GDM1 (cell line): ENCODE measurements around the gene CIDEB.

Experiments used
- DNase-seq: peaks from one replicate; lab custom pipeline; 2025; lab: John Stamatoyannopoulos, UW

CIDEB gene

DNA sequence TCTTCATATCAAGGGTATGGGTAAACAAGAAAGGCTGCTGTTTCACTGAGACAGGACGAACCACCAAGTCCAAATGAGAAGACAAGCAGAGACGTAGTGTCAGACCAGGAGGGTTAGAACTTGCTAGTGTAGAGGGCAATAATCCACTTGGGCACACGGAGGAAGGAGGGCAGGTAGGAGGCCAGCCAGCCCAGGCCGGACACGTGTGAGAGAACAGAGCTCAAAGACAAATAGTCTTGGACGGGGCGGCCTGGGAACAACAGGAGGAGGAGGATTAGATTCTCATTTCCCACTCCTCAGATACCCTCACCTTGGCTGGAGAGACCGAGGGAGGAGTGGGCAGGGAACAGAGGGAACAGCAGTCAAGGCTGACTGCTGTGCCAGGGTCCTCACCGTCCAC, 17.0 kb downstream of the CIDEB start:
- DNase-seq: no peak

DNA sequence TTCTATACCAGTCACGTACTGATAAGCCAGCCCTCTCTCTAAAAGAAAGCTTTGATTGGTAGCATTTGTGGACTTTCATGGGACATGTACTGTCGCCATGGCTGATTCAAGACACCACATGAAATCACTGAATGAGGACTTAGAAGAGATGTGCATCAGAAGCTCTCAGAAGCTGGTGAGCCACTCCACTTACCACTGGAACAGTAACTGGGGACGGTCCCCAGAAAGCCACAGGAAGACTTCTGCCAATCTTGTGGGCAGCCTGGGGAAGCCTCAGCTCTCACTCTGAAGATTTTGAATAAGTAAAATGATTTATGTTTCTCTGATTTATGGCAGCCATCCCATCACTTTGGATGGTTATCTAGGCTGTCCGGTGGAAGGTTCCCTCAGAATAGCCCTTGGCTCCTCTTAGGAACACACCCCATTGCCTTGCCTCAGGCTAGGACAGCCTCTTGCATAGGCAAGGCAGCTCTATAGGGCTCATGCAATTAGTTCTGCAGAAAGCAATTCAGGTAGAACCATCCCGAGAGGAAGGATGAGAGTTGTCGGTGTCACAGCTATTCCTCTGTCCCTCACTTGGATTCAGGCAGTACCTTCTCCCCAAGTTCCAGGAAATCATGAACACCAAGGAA, 18.0 kb downstream of the CIDEB start:
- DNase-seq: no peak

DNA sequence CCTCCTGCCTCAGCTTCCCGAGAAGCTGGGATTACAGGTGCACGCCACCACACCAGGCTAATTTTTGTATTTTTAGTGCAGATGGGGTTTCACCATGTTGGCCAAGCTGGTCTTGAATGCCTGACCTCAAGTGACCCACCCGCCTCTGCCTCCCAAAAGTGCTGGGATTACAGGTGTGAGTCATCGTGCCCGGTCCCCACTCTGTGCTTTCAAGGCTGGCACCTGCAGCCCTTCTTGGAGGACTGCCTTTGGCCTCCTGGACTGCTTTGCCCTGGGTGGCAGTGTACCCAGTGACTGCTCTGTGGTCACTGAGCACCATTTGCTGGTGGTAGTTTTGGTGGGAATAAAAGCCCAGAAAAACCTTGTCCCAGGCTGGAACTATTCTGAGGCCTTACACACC, 20.8 kb downstream of the CIDEB start:
- no peak for DNase-seq

DNA sequence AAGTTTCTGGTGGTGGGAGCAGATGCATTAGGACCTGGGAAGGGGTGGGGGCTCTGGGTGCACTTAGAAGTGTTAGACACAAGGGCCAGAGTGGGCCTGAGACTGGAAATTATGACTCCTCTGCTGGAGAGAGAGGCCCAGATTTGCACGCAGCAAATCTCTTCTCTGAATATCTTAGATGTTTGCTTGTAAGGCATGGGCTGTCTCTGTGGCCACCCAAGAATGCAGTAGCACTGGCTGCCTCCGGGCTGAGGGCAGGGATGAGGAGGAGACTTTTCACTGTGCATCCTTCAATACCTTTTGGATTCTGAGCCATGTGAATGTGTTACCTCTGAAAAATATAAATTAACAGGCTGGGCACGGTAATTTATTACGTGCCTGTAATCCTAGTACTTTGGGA, 22.4 kb downstream of the CIDEB start:
- no peak for DNase-seq

DNA sequence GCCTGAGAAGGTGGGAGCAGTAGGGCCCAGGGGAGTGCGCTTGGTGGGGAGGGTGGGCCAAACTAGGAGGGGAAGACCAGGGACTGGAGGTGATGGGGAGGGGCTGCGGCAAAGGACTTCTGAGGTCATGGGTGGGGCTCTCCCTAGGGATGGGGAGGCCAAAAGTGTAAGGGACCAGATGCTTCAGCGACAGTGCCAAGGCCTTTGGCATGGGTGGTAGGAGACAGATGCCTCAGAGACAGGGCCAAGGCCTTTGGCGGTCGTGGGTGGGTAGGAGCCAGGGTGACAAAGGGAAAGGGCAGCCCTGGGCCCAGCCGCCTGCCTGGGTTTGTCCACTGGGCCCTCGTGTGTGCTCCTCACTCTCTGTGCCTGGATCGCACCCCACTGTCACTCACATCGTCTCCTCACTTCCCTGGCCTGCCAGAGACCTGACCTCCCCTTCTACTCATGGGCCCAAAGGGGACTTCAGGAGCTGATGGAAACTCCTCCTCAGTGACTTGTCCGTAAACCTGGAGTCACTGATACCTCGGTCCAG, 23.2 kb downstream of the CIDEB start:
- DNase-seq: no peak

DNA sequence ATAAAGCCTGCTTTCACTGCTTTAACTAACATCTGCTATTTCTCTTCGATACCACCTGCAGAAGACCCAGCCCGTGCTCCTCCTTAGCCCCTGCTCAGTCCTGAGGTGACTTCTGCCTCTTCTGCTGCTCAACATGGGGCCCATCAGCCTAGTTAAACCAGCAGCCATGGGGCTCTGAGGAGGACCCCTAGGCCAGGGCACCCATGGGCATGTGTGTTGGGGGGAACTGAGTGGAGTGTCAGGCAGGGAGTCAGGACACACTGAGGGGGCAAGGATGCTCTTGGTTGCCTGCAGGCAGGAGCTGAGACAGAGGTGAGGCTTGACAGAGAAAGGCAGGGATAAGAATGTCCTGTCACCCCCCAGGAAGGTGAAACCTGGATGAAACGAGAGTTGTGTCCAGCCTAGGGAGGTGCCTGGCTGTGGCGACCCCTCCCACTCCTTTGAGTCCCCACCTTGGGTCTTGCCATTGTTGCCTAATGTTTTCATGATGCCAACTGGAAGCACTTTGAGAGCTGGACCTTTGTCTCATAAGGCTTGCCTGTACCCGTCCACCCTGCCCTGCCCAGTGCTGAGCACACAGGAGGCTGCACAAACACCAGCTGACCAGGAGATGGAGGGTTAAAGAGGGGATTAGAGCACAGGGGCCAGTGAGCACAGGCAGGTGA, 23.8 kb downstream of the CIDEB start:
- no peak for DNase-seq

DNA sequence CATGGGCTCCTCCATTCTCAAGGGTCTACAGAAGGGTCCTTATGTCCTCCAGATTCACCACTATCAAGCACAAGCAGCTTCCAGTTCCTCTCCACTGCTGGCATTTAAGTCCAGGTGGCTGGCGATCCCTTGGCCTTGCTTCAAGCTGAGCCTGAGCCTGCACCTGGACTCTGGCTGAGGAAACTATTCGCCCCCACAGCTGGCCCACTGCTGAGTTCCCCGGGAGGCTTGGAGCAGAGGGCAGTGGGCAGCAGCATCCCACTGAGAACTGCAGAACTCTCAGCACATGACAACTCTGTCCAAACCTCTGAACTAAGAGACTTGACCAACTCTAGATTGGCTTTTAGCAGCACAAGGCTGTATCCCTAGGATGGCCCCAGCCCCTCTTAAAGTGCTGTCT, 25.0 kb downstream of the CIDEB start:
- no peak for DNase-seq

DNA sequence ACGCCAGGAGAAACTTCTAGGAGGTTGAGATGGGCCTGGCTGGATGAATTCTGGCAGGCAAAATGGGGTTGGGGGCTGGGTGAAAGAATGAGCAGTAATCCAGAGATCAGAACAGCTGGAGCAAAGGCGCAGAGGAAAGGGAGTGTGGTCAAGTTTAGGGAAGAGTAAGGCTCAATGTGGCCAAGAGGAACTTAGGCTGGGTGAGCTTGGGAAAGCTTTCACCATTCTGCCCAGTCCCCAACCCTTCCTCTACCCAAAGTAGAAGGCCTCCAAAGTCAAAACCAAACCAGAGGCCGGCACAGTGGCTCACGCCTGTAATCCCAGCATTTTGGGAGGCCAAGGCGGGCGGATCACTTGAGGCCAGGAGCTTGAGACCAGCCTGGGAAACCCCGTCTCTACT, 26.1 kb downstream of the CIDEB start:
- DNase-seq: no peak

DNA sequence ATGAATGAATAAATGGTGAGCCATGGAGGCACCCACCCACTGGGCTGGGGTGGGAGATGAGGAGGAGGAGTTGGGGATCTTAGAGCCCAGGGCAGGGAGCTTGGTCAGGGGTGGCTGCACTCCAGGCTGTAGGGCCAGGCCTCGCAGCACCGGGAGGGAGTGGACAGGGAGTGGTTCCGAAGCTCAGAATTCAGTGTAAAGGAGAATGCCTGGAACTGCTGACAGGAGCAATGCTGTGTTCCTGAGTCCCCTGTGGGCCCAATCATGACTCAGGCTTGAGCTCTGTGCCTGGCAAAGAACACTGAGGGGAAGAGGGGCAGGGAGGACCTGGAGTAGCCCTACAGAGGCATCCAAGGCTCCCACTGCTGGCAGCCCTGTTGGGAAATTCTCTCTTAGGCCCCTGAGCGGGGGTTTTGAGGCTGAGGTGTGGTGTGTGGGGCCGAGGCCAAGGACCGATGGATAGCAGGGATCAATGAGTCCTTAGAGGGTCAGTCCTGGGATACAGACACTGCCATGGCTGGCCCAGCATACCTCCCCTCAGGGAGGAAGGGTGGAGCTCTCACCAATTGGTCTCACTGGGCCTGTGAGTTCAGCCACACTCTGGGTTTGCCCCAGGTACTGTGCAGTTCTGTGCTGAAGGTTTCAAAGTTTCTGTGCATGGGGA, 26.8 kb downstream of the CIDEB start:
- DNase-seq: no peak

DNA sequence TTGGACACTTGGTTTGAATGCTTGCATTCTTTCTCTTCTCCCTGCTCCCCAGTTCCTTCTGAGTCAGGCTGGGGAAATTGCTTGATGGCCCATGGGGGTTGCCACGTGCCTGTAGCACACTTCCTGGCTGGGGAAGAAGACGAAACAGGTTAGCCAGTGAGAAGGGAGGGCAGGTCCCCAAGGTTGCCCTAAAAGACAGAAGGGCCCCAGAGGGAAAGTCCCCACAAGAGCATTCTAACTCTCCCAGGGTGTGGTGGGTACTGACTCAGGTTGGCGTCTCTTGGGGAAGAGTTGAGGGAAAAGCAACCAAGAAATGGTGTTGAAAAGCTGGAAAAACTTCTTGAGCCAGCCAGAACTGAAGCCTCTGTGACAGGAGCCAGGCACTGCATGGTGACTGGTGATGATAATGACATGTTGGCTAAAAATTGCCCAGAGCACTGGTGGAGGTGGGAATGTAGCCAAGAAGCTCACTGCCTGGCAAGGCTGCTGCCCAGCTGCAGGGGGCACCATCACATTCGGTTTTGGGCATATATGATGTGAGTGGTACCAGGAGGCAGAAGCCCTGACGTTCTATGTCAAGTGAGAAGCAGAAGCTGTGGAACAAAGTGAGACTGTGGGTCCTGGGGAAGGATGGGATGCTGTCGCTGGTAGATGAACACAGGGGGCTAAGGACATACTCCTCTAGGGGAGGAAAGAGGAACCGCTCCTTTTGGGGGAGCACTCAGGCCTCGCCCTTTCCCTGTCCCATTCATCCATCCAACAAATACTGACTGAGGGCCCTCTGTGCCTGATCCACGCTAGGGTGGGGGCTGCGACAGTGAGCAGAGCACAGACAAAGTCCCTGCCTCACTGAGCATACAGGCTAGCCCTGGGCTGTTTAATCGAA, 28.2 kb downstream of the CIDEB start:
- peak; percentile 41 for DNase-seq

DNA sequence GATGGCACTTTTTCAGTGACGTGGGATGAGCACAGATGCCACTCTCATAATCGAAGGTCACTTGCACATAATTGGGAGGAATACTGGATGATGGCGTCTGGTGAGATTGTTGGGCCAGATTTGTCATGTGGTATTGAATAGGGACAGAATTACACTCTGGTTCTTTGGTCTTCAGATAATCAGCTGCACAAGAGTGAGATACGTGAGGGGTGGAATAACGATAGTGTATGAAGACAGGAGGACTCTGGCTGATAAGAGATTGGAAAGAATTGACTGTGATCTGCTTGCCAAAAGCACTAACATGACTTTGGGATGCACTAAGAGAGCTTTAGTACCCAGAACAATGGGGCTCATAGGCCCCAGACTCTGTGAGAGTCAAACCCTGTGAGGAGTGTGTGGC, 29.4 kb downstream of the CIDEB start:
- no peak for DNase-seq

DNA sequence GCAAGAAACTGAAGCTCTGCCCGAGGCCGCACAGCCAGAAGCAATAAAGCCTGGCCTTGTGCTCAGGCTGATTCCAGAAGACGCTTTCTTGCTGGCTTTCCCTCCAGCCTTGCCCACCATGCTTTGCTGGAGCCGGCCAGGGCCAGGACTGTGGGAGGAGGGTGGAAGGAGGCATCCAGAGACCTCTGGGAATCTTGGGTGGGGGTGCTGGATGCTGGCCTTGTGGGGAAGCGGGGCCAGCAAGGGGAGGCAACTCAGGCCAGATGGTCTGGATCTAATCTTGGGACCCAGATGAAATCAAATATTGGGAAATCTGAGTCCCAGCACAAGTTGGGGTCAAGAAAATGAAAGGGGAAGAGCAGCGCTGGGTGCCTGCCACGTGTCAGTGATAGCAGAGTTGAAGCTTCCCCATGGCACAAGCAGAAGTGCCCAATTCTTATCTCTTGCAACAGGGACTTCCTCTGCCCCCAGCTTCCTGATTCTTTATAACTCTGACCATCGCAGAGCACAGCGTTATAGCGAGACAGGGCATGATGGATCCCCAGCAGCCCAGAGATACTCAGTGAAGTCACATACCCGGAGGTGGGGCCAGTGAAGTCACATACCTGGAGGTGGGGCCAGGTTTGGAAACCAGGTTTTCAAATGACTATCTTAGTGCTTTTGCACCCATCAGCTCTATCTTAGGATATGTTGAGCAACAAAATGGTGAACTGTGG, 30.0 kb downstream of the CIDEB start:
- DNase-seq: peak; percentile 79

DNA sequence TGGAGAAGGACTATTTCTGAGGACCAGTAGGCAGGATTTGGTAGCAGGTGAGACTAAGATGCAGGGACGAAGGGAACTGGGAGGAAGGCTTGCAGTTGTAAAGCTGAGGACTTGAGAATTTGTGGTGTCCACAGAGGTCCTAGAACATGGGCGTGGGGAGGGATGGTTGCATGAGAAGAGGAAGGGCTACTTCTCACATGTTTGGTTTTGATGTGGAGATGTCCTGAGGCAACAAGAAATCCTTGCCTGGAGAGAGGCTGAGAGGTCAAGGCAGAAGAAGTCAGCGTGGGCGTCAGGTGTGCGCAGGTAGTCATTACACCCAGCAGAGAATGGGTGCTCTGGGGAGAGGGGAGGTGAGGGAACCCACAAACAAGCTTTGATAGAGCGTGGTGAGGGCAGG, 30.7 kb downstream of the CIDEB start:
- DNase-seq: no peak

DNA sequence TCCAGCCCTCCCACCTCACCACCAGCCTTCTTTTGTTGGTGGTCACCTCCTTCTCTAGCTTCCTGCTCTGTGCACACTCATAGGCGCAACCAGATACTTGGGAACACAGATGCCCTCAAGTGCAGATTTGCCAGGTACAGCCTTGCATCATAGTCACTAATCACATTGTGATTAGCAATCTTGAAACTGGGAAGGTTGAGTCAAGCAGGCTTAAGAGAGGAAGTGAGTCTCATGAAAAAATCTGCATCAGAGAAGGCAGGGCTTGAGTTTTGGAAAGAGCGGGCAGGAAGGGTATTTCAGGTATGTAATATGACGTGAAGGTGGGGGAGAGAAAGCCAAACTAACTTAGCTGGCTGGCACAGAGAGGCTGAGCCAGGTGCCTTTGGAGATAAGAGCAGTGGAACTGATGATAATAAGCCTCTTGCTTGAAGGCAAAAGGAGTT, 33.7 kb downstream of the CIDEB start:
- no peak for DNase-seq

DNA sequence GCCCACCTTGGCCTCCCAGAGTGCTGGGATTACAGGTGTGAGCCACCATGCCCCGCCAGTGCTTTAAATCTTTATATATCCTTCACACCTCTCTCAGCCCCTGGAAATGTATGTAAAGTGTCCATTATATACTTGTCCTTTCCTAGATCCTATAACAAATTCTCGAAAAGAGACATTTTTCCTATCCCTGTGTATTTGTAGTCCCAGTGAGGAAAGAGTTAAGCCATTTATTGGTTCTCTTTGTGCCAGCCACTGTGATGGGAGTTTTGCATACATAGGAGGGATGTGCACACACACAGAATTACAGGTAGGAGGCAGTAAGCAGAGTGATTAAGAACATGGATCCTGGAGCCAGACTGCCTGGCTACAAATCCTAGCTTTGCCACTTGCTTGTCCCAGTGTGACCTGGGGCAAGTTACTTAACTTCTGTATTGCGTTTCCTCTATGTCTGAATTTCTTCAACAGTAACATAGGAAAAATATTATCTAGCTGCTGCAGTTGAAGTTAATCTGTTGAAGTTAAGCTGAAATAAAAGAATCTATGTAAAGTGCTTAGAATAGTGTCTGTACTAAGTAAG, 34.3 kb downstream of the CIDEB start:
- no peak for DNase-seq

DNA sequence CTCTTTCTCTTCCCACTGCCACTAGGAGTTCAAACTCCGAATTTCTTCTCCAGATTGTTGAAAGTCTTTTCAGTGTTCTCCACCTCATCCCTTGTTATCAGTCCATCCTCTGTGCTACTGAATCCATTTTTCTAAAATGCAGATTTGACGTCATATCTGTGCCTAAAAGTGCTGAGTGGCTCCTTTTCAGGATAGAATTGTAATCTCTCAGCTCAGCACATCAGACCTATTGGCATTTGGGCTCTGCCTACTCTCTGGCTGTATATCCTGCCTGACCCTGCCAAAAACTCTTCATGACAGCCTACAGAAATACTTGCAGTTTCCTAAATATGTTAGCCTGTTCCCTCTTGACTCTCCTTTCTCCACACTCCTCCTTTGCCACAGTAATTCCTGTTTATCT, 35.3 kb downstream of the CIDEB start:
- DNase-seq: no peak

DNA sequence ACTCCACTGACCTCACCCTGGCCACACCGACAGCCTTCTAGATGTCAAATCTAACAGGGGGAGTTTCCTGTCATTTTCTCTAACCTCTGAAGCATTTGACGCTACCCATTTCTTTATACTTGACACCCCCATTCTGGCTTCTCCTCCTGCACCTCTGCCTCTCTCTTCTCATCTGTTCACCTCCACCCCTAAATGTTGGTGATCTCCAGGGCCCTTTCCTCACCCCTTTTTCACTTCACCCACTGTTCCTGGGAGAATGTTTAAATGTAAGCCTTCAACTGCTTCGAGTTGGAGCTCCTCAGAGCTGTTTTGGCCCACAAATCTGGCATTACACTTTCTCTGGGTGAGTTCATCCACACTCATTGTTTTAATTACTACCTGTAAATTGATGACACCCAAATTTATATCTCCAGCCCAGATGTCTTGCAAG, 35.9 kb downstream of the CIDEB start:
- DNase-seq: no peak

DNA sequence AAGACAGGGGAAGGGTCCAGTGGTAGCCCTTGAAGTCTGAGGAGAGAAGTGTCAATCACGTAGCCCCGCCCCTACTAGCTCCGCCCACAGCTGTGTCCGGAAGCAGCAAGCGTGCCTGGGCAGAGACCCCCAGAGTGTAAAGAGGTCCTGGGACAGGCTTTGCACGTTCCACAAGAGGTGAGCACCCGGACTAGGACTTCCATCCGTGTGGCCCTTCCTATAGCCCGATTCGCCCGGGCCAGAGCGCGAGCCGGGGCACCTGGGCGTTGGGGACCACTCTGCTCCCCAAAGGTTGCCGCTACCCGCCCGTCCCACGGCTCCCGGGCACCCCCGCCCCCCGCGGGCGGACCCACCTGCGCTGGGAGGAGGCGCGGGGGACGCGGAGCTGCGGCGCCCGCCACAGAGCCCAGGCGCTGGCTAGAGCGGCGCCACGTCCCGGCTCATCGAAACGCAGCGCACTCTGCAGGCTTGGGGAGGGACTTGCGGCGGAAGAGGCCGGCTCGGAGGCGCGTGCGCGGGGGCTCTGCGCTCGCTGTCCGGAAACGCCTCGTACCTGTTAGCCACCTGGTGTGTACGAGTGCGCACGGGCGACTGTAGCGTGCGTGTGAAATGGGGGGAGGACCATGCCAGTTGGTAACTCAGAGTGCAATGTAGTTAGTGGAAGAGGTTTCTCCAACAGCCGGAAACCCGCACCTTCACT, 36.5 kb downstream of the CIDEB start, which contains the start of gene RABGGTA:
Gene RABGGTA (minus strand): TSS at position 464 of the 700 bp plus-strand sequence. CDS start 482 bp downstream, outside the sequence.
- DNase-seq: peak; percentile 81

DNA sequence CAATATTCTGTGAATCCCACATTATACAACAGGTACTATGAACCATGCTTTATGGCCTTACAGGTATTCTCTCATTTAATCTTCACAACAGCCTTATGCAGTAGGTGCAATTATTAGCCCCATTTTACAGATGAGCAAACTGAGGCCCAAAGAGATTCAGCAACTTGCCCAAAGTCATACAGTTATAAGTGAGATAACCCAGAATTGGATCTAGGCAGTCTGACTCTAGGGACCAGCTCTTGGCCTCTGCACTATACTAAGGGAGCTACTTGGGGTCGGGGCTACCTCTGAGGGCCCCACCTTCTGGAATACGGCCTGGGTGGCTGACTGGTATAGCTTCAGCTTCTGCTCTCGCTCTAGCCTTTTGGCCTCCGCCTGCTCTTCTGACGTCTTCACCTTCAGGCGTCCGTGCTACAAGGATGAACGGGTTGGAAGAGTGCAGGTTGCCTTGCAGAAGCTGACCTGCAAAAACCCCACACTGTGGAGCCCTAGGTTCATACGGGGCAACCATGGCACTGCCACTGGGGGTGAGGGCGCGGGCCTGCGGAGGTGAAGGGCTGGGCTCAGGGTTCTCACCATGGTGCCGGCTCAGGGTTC, 37.1 kb downstream of the CIDEB start:
- DNase-seq: no peak
